GM18907 (cell line): ENCODE measurements around the gene SEMA3C.

Experiments used
- ATAC-seq: cut with Tn5 transposase; IDR thresholded peaks from one replicate; pipeline ENCODE4 v1.9.1; 2021; ENCODE audit warnings: mild to moderate bottlenecking, moderate library complexity; ENCODE audit not compliant: unreplicated experiment

SEMA3C gene

GRCh38 chr7:80890426-80891258 is 28.2 kb downstream of the SEMA3C start:
- no peak for ATAC-seq

GRCh38 chr7:80889525-80889924 is 29.3 kb downstream of the SEMA3C start:
- ATAC-seq = no peak

- no peak for ATAC-seq
Observed at GRCh38 chr7:80885757-80886156, 33.1 kb downstream of the SEMA3C start.

GRCh38 chr7:80884511-80885195 is 34.2 kb downstream of the SEMA3C start:
- ATAC-seq = no peak

GRCh38 chr7:80883154-80884025 is 35.5 kb downstream of the SEMA3C start:
- ATAC-seq = no peak

GRCh38 chr7:80882213-80882801 is 36.5 kb downstream of the SEMA3C start:
- no peak for ATAC-seq

GRCh38 chr7:80881351-80881900 is 37.4 kb downstream of the SEMA3C start:
- no peak for ATAC-seq

- ATAC-seq = no peak
Observed at GRCh38 chr7:80879849-80880248, 39.0 kb downstream of the SEMA3C start.

- ATAC-seq = no peak
Observed at GRCh38 chr7:80876894-80877414, 41.9 kb downstream of the SEMA3C start.

- no peak for ATAC-seq
Observed at GRCh38 chr7:80875537-80876120, 43.2 kb downstream of the SEMA3C start.

- ATAC-seq = no peak
Observed at GRCh38 chr7:80873140-80873539, 45.7 kb downstream of the SEMA3C start.

- ATAC-seq = no peak
Observed at GRCh38 chr7:80871228-80871627, 47.6 kb downstream of the SEMA3C start.

GRCh38 chr7:80870813-80871212 is 48.0 kb downstream of the SEMA3C start:
- ATAC-seq = no peak

GRCh38 chr7:80869821-80870751 is 48.8 kb downstream of the SEMA3C start:
- no peak for ATAC-seq

GRCh38 chr7:80869106-80869784 is 49.6 kb downstream of the SEMA3C start:
- ATAC-seq = no peak

- no peak for ATAC-seq
Observed at GRCh38 chr7:80868566-80868965, 50.3 kb downstream of the SEMA3C start.

- no peak for ATAC-seq
Observed at GRCh38 chr7:80860554-80860953, 58.3 kb downstream of the SEMA3C start.

GRCh38 chr7:80859272-80859970 is 59.4 kb downstream of the SEMA3C start:
- no peak for ATAC-seq
